ENCODE results near the gene LY6G5B. TPM values are rescaled to one million over a fixed set of nuclear protein-coding genes. Genes with fewer than 3 reads are reported as not detected.

LY6G5B gene
- total RNA-seq, 2 experiments from 2014 or later: 12.3 to 28.7 TPM

GRCh38 chr6:31677955-31678354, 8.2 kb downstream of the LY6G5B start:
- POLR2A ChIA-PET: interaction anchor here (0.5 kb wide), 1 partner anchor 294 kb away, joined by 3 read pairs; the partner anchor contains the start of gene DXO
- BruUV-seq (replicated peaks): no TSS peak
- CTCF ChIA-PET (ENCODE audit: unreplicated experiment): interaction anchor here (0.6 kb wide), 1 partner anchor 61 kb away, joined by 3 read pairs; no protein-coding TSS in a partner anchor

GRCh38 chr6:31680226-31681134, 10.7 kb downstream of the LY6G5B start, which contains the start of gene LY6G5C:
Gene LY6G5C, minus strand, starts transcription at chr6:31681067. Its CDS starts 694 bp downstream, at chr6:31680373.
- intact Hi-C loops (cut with micrococcal nuclease; ENCODE audit: unreplicated experiment): loop anchor here (1.0 to 10.0 kb wide), 7 partner anchors 46 to 456 kb away; partner anchors contain the start of gene EHMT2
- H3K4me3 ChIP-seq (ENCODE audit: low read depth, low read length, poor library complexity, severe bottlenecking): peak within 1 kb of the TSS; percentile 18
- H3K9me2 ChIP-seq (ENCODE audit: insufficient read depth, low read length): no peaks in the 10 kb centered on the region
- H3K4me1 ChIP-seq (ENCODE audit: insufficient read depth, low read length, poor library complexity, severe bottlenecking): peaks cover 30% of the 10 kb centered on the region
- H3K36me3 ChIP-seq (ENCODE audit: insufficient read depth, low read length): no peaks in the 10 kb centered on the region
- no peaks in the 10 kb centered on the region for H4K20me1 ChIP-seq (ENCODE audit: insufficient read depth, low read length)
- peak within 1 kb of the TSS; percentile 33; the same call in 1 of the 2 replicates for H2AFZ ChIP-seq (ENCODE audit: low read length)
- ChIA-PET CTCF (ENCODE audit: unreplicated experiment) (no interaction called here), POLR2A (interaction anchor here (1.0 kb wide), 1 partner anchor 58 kb away, joined by 3 read pairs; no protein-coding TSS in a partner anchor)
- no peak for TF ChIP-seq EZH2phosphoT487 (IDR thresholded peaks at IDR 0.05; ENCODE audit: borderline replicate concordance, low read depth, low read length)
- peak; percentile 70 for TF ChIP-seq CTCF (conservative IDR thresholded peaks at IDR 0.05; ENCODE audit: low read length)
- peak within 1 kb of the TSS; percentile 56 for H3K4me2 ChIP-seq (ENCODE audit: low read length)
- DNase-seq (ENCODE audit: low spot score): peak; percentile 74
- BruUV-seq (replicated peaks): no TSS peak
- H3K9me3 ChIP-seq (ENCODE audit: low read length): no peaks in the 10 kb centered on the region
- no peak within 1 kb of the TSS for H3K27ac ChIP-seq (ENCODE audit: low read depth, low read length, poor library complexity, severe bottlenecking)
- H3K79me2 ChIP-seq (ENCODE audit: insufficient read depth, low read depth, low read length): no peaks in the 10 kb centered on the region

More at GRCh38 chr6:31677955-31678354, 8.2 kb downstream of the LY6G5B start:
- no peaks in the 10 kb centered on the region for H3K9me2 ChIP-seq (ENCODE audit: insufficient read depth, low read length)
- no peaks in the 10 kb centered on the region for H4K20me1 ChIP-seq (ENCODE audit: insufficient read depth, low read length)
- no peaks in the 10 kb centered on the region for H3K79me2 ChIP-seq (ENCODE audit: insufficient read depth, low read depth, low read length)
- no peak overlapping the region for H3K4me2 ChIP-seq (ENCODE audit: low read length)
- H3K27ac ChIP-seq (ENCODE audit: low read depth, low read length, poor library complexity, severe bottlenecking): no peak overlapping the region
- intact Hi-C loops (cut with micrococcal nuclease; ENCODE audit: unreplicated experiment): no loop called here
- no peak overlapping the region for H2AFZ ChIP-seq (ENCODE audit: low read length)
- H3K4me1 ChIP-seq (ENCODE audit: insufficient read depth, low read length, poor library complexity, severe bottlenecking): peaks cover 30% of the 10 kb centered on the region
- H3K4me3 ChIP-seq (ENCODE audit: low read depth, low read length, poor library complexity, severe bottlenecking): no peak overlapping the region
- no peak for DNase-seq (ENCODE audit: low spot score)
- H3K36me3 ChIP-seq (ENCODE audit: insufficient read depth, low read length): peaks cover 16% of the 10 kb centered on the region; the same call in 1 of the 2 replicates
- no peak for TF ChIP-seq EZH2phosphoT487 (IDR thresholded peaks at IDR 0.05; ENCODE audit: borderline replicate concordance, low read depth, low read length)
- TF ChIP-seq CTCF (conservative IDR thresholded peaks at IDR 0.05; ENCODE audit: low read length): no peak
- H3K9me3 ChIP-seq (ENCODE audit: low read length): no peaks in the 10 kb centered on the region
